Measurements from ENCODE around the gene FAM184B. TPM values are rescaled to one million over a fixed set of nuclear protein-coding genes. Genes with fewer than 3 reads are reported as not detected.

Gene FAM184B
- polyA plus RNA-seq, 1 donor from 2014 or later, result 0.10 TPM

DNA sequence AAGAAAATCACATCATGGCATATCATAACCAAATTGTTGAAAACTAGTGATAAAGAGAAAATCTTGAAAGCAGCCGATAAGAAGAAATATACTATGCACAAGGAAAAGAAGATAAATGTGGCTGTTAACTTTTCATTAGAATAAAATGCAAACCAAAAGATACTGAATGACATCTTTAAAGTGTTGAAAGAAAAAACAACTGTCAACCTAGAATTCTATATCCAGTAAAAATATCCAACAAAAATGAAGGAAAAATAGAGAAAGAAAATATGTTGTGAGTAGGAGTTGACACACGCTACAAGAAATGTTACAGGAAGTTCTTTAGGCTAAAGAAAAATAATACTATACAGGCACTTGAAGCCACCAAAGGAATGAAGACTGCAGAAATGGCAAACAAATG is 82.0 kb downstream of the FAM184B start:
- Histone ChIP-seq H3K9me2 (ENCODE audit: insufficient read depth, low read length) (no peaks in the 10 kb centered on the region), H2AFZ (ENCODE audit: low read depth, low read length) (no peak overlapping the region), H3K36me3 (ENCODE audit: insufficient read depth, low read length) (no peaks in the 10 kb centered on the region), H3K4me2 (ENCODE audit: low read length) (no peak overlapping the region), H3K9ac (ENCODE audit: low read length) (no peak overlapping the region), H3K4me3 (ENCODE audit: low read length) (no peak overlapping the region), H3K27me3 (ENCODE audit: insufficient read depth, low read depth, low read length) (no peaks in the 10 kb centered on the region), H3K9me3 (ENCODE audit: low read length) (no peaks in the 10 kb centered on the region), H4K20me1 (ENCODE audit: insufficient read depth) (no peaks in the 10 kb centered on the region), H3F3A (ENCODE audit: insufficient read depth, low read length, poor library complexity, severe bottlenecking) (no peaks in the 10 kb centered on the region), H3K79me2 (replicated peaks; ENCODE audit: insufficient read depth, low read length) (no peaks in the 10 kb centered on the region), H3K27ac (ENCODE audit: low read length) (no peak overlapping the region)
- TF ChIP-seq EZH2 (IDR thresholded peaks at IDR 0.05; ENCODE audit: borderline replicate concordance, insufficient read depth, low read length, poor library complexity, severe bottlenecking), result no peak
- TF ChIP-seq, protein P1, sequence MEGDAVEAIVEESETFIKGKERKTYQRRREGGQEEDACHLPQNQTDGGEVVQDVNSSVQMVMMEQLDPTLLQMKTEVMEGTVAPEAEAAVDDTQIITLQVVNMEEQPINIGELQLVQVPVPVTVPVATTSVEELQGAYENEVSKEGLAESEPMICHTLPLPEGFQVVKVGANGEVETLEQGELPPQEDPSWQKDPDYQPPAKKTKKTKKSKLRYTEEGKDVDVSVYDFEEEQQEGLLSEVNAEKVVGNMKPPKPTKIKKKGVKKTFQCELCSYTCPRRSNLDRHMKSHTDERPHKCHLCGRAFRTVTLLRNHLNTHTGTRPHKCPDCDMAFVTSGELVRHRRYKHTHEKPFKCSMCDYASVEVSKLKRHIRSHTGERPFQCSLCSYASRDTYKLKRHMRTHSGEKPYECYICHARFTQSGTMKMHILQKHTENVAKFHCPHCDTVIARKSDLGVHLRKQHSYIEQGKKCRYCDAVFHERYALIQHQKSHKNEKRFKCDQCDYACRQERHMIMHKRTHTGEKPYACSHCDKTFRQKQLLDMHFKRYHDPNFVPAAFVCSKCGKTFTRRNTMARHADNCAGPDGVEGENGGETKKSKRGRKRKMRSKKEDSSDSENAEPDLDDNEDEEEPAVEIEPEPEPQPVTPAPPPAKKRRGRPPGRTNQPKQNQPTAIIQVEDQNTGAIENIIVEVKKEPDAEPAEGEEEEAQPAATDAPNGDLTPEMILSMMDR (IDR thresholded peaks at IDR 0.05; ENCODE audit: poor library complexity, severe bottlenecking), result no peak
- TF ChIP-seq RAD21 (conservative IDR thresholded peaks at IDR 0.05), result no peak
- TF ChIP-seq MXI1 (conservative IDR thresholded peaks at IDR 0.05; ENCODE audit: poor library complexity, severe bottlenecking), result no peak
- TF ChIP-seq SMC3 (conservative IDR thresholded peaks at IDR 0.05; ENCODE audit: poor library complexity), result no peak
- no peak for TF ChIP-seq POLR2AphosphoS5 (IDR thresholded peaks at IDR 0.05)
- no peak for TF ChIP-seq TAF1 (IDR thresholded peaks at IDR 0.05; ENCODE audit: low read depth)
- no peak for TF ChIP-seq EP300 (conservative IDR thresholded peaks at IDR 0.05; ENCODE audit: poor library complexity, severe bottlenecking)
- TF ChIP-seq, protein P2, sequence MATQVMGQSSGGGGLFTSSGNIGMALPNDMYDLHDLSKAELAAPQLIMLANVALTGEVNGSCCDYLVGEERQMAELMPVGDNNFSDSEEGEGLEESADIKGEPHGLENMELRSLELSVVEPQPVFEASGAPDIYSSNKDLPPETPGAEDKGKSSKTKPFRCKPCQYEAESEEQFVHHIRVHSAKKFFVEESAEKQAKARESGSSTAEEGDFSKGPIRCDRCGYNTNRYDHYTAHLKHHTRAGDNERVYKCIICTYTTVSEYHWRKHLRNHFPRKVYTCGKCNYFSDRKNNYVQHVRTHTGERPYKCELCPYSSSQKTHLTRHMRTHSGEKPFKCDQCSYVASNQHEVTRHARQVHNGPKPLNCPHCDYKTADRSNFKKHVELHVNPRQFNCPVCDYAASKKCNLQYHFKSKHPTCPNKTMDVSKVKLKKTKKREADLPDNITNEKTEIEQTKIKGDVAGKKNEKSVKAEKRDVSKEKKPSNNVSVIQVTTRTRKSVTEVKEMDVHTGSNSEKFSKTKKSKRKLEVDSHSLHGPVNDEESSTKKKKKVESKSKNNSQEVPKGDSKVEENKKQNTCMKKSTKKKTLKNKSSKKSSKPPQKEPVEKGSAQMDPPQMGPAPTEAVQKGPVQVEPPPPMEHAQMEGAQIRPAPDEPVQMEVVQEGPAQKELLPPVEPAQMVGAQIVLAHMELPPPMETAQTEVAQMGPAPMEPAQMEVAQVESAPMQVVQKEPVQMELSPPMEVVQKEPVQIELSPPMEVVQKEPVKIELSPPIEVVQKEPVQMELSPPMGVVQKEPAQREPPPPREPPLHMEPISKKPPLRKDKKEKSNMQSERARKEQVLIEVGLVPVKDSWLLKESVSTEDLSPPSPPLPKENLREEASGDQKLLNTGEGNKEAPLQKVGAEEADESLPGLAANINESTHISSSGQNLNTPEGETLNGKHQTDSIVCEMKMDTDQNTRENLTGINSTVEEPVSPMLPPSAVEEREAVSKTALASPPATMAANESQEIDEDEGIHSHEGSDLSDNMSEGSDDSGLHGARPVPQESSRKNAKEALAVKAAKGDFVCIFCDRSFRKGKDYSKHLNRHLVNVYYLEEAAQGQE (IDR thresholded peaks at IDR 0.05; ENCODE audit: borderline replicate concordance), result no peak

DNA sequence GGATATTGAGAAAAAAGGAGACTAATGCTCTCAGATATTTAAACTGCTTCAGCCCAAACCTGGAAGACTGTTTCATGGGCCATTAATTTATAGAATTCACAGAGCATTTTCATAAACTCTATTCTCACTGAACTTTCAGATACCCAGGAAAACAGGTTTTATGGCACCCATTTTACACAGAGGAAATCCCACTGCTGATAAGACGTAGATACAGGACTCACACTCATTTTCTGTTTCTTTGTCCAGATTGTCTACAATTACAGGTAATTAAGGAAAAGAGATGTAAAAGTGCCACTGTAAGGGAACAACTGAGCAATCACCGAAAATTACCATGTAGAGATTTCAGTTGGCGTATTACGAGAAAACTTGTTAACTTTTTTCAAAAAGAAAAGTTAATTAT is 83.3 kb downstream of the FAM184B start:
- Histone ChIP-seq H3K36me3 (ENCODE audit: insufficient read depth, low read length) (no peaks in the 10 kb centered on the region), H4K20me1 (ENCODE audit: insufficient read depth) (no peaks in the 10 kb centered on the region), H3K79me2 (replicated peaks; ENCODE audit: insufficient read depth, low read length) (no peaks in the 10 kb centered on the region), H3K27me3 (ENCODE audit: insufficient read depth, low read depth, low read length) (no peaks in the 10 kb centered on the region), H3F3A (ENCODE audit: insufficient read depth, low read length, poor library complexity, severe bottlenecking) (no peaks in the 10 kb centered on the region), H3K4me3 (ENCODE audit: low read length) (no peak overlapping the region), H3K27ac (ENCODE audit: low read length) (no peak overlapping the region), H3K9me3 (ENCODE audit: low read length) (no peaks in the 10 kb centered on the region), H2AFZ (ENCODE audit: low read depth, low read length) (no peak overlapping the region), H3K9me2 (ENCODE audit: insufficient read depth, low read length) (no peaks in the 10 kb centered on the region), H3K4me2 (ENCODE audit: low read length) (no peak overlapping the region), H3K9ac (ENCODE audit: low read length) (no peak overlapping the region)
- TF ChIP-seq, protein P2 (IDR thresholded peaks at IDR 0.05; ENCODE audit: borderline replicate concordance), result no peak
- no peak for TF ChIP-seq EZH2 (IDR thresholded peaks at IDR 0.05; ENCODE audit: borderline replicate concordance, insufficient read depth, low read length, poor library complexity, severe bottlenecking)
- no peak for TF ChIP-seq EP300 (conservative IDR thresholded peaks at IDR 0.05; ENCODE audit: poor library complexity, severe bottlenecking)
- TF ChIP-seq, protein P1 (IDR thresholded peaks at IDR 0.05; ENCODE audit: poor library complexity, severe bottlenecking), result no peak
- TF ChIP-seq SMC3 (conservative IDR thresholded peaks at IDR 0.05; ENCODE audit: poor library complexity), result no peak
- TF ChIP-seq MXI1 (conservative IDR thresholded peaks at IDR 0.05; ENCODE audit: poor library complexity, severe bottlenecking), result no peak
- no peak for TF ChIP-seq TAF1 (IDR thresholded peaks at IDR 0.05; ENCODE audit: low read depth)
- TF ChIP-seq POLR2AphosphoS5 (IDR thresholded peaks at IDR 0.05), result no peak

Data from neural cell (in vitro differentiated cells).